Measurements from ENCODE around the gene BHLHE40.

DNA sequence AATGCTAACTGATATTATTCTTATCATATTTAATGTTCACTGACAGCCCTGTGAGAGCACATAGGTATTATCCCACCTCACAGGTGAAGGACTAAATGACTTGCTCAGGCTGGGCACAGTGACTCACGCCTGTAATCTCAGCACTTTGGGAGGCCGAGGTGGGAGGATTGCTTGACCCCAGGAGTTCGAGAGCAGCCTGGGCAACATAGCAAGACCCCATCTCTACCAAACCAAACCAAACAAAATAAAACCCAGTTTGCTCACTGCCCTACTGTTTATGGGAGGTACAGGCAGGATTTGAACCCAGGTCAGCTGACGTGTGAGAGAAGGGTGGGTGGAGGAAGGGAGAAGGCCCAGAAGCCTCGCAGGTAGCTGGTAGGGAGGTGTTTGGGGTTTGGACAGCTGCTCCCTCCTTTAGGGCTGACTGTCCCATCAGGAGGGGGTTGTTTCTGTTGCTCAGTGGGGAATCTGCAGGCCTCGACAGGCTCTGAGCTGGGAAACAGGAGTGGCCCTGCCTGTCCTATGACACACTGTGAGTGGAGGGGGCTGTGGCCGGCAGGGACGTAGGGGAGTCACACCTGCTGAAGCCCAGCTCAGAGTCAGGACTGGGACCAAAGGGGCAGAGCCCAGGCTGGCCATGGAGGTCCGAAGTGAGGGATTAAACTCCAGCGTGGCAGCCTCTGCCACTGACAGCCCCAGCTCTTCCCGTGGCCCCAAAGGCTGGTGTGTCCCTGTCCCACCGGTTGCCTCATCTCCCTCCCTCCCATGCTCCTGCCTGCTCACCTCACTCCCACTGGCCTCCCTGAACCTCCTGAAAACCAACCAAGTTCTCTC is 25.3 kb downstream of the BHLHE40 start:
- TF ChIP-seq, protein P1, sequence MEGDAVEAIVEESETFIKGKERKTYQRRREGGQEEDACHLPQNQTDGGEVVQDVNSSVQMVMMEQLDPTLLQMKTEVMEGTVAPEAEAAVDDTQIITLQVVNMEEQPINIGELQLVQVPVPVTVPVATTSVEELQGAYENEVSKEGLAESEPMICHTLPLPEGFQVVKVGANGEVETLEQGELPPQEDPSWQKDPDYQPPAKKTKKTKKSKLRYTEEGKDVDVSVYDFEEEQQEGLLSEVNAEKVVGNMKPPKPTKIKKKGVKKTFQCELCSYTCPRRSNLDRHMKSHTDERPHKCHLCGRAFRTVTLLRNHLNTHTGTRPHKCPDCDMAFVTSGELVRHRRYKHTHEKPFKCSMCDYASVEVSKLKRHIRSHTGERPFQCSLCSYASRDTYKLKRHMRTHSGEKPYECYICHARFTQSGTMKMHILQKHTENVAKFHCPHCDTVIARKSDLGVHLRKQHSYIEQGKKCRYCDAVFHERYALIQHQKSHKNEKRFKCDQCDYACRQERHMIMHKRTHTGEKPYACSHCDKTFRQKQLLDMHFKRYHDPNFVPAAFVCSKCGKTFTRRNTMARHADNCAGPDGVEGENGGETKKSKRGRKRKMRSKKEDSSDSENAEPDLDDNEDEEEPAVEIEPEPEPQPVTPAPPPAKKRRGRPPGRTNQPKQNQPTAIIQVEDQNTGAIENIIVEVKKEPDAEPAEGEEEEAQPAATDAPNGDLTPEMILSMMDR (conservative IDR thresholded peaks at IDR 0.05 in 1 of 2, IDR thresholded peaks at IDR 0.05 in 1 of 2; ENCODE audit: low read depth in 1 of 2, low read length in 2 of 2): no peak
- TF ChIP-seq EZH2 (IDR thresholded peaks at IDR 0.05; ENCODE audit: low read length, missing control alignments): no peak

Measured in fibroblast of lung (primary cell).